ENCODE measurements around the gene B9D2.

- TF ChIP-seq CTCF (IDR thresholded peaks at IDR 0.05) (no peak), EZH2 (IDR thresholded peaks at IDR 0.05) (no peak)
Measured at GRCh38 chr19:41341669-41342490, 22.1 kb downstream of the B9D2 start.

All from neural progenitor cell (in vitro differentiated cells).